Measurements from ENCODE around the gene UMAD1.

DNA sequence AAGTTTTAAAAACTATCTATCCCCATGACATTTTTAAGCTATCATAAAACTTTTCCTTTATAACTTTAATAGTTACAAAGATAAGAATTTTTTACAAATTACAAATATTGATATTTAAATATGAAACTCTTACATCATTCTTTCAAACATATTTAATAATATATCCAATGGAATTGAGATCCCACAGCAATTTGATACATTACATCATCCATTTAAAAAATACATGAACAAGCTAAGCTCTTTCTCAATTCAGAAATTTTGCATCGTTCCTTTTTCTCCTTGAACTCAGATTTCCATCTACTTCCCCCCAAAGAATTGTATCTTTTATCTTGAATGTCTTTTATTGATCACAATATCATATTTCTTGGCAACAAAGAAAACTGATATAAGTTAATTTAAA lies 209.6 kb downstream of the UMAD1 start:
- TF ChIP-seq FOXM1 (IDR thresholded peaks at IDR 0.05; ENCODE audit: borderline replicate concordance, low read depth): no peak
- no peak for TF ChIP-seq EP300 (IDR thresholded peaks at IDR 0.05; ENCODE audit: borderline replicate concordance)
- TF ChIP-seq NFIC (IDR thresholded peaks at IDR 0.05): no peak
- no peak for TF ChIP-seq YY1 (IDR thresholded peaks at IDR 0.05; ENCODE audit: low read depth)
- no peak for TF ChIP-seq TEAD4 (IDR thresholded peaks at IDR 0.05)
- TF ChIP-seq, protein P1, sequence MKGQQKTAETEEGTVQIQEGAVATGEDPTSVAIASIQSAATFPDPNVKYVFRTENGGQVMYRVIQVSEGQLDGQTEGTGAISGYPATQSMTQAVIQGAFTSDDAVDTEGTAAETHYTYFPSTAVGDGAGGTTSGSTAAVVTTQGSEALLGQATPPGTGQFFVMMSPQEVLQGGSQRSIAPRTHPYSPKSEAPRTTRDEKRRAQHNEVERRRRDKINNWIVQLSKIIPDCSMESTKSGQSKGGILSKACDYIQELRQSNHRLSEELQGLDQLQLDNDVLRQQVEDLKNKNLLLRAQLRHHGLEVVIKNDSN (IDR thresholded peaks at IDR 0.05): no peak
- TF ChIP-seq, protein P2, sequence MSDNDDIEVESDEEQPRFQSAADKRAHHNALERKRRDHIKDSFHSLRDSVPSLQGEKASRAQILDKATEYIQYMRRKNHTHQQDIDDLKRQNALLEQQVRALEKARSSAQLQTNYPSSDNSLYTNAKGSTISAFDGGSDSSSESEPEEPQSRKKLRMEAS (IDR thresholded peaks at IDR 0.05): no peak
- no peak for TF ChIP-seq EGR1 (IDR thresholded peaks at IDR 0.05)
- no peak for TF ChIP-seq ZBTB7A (IDR thresholded peaks at IDR 0.05; ENCODE audit: low read depth)
- TF ChIP-seq TAF1 (IDR thresholded peaks at IDR 0.05; ENCODE audit: low read depth): no peak
- TF ChIP-seq, protein P3, sequence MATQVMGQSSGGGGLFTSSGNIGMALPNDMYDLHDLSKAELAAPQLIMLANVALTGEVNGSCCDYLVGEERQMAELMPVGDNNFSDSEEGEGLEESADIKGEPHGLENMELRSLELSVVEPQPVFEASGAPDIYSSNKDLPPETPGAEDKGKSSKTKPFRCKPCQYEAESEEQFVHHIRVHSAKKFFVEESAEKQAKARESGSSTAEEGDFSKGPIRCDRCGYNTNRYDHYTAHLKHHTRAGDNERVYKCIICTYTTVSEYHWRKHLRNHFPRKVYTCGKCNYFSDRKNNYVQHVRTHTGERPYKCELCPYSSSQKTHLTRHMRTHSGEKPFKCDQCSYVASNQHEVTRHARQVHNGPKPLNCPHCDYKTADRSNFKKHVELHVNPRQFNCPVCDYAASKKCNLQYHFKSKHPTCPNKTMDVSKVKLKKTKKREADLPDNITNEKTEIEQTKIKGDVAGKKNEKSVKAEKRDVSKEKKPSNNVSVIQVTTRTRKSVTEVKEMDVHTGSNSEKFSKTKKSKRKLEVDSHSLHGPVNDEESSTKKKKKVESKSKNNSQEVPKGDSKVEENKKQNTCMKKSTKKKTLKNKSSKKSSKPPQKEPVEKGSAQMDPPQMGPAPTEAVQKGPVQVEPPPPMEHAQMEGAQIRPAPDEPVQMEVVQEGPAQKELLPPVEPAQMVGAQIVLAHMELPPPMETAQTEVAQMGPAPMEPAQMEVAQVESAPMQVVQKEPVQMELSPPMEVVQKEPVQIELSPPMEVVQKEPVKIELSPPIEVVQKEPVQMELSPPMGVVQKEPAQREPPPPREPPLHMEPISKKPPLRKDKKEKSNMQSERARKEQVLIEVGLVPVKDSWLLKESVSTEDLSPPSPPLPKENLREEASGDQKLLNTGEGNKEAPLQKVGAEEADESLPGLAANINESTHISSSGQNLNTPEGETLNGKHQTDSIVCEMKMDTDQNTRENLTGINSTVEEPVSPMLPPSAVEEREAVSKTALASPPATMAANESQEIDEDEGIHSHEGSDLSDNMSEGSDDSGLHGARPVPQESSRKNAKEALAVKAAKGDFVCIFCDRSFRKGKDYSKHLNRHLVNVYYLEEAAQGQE (IDR thresholded peaks at IDR 0.05; ENCODE audit: low read depth): no peak
- no peak for TF ChIP-seq CEBPB (IDR thresholded peaks at IDR 0.05)

Data from Ishikawa (cell line).